Epithelial cell of proximal tubule (primary cell): Measurements from ENCODE around the gene SNCG. TPM values are rescaled to one million over a fixed set of nuclear protein-coding genes. Genes with fewer than 3 reads are reported as not detected.
A peak's percentile ranks its signal among the peaks of the same experiment; 100 is the strongest.

Source experiments
- DNase-seq: peaks from one replicate; pipeline ENCODE4 v3.0.0-alpha.2; 2011; ENCODE audit warnings: low read depth
- H3K4me3 ChIP-seq: 2 replicates; pipeline ENCODE4 v1.5.1; 2011; ENCODE audit warnings: low read depth, mild to moderate bottlenecking, low read length
- total RNA-seq: library from RNA; depleted of rRNA; stranded (reverse); fragments of >200 nt; gene quantifications from 2 replicates; pipeline ENCODE4 v1.2.3, GENCODE V29; 2015
- TF ChIP-seq, protein P1 (sequence below): conservative IDR thresholded peaks from 2 replicates; pipeline ENCODE4 v1.5.1; 2012; ENCODE audit warnings: low read depth, mild to moderate bottlenecking, low read length

Gene SNCG
- total RNA-seq, 1 donor from 2014 or later: 30.0 TPM

DNA sequence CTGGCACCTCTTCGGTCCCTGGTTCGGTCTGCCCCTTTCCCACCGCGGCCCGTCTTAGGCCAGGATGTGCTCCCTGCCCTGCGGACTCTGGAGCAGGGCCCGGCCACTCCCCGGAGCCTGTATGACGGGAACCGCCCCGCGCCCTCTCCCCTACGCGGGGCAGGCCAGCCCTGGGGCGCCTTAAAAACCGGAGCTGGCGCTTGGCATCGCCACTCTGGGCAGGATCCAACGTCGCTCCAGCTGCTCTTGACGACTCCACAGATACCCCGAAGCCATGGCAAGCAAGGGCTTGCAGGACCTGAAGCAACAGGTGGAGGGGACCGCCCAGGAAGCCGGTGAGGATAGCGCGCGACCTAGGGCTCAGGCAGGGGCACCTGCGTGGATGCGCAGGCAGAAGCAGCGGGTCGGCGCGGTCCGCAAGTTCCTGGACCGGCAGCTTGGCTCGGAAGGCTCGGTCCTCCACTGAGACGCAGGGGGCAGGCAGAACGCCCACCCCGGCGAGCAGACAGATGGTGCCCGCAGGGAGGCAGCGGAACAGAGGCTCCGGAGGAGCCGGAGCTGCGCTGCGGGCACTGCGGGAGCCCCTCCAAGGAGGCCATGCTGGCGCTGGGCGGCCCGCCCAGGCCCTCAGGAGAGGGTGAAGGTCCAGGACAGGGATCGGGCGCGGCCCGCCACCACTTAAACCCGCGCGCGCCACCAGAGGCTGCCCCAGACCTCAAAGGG is 10.0 kb downstream of the SNCG start, which contains the start of gene ADIRF:
Gene ADIRF (plus strand): TSS at position 212 of the 723 bp plus-strand sequence. CDS start 63 bp downstream, at position 275.
- no peak for DNase-seq
- H3K4me3 ChIP-seq: peak within 1 kb of the TSS; percentile 73
- TF ChIP-seq, protein P1, sequence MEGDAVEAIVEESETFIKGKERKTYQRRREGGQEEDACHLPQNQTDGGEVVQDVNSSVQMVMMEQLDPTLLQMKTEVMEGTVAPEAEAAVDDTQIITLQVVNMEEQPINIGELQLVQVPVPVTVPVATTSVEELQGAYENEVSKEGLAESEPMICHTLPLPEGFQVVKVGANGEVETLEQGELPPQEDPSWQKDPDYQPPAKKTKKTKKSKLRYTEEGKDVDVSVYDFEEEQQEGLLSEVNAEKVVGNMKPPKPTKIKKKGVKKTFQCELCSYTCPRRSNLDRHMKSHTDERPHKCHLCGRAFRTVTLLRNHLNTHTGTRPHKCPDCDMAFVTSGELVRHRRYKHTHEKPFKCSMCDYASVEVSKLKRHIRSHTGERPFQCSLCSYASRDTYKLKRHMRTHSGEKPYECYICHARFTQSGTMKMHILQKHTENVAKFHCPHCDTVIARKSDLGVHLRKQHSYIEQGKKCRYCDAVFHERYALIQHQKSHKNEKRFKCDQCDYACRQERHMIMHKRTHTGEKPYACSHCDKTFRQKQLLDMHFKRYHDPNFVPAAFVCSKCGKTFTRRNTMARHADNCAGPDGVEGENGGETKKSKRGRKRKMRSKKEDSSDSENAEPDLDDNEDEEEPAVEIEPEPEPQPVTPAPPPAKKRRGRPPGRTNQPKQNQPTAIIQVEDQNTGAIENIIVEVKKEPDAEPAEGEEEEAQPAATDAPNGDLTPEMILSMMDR: no peak

- peak overlapping the region; percentile 73 for H3K4me3 ChIP-seq
- DNase-seq: no peak
- TF ChIP-seq, protein P1: no peak
Measured at GRCh38 chr10:86968994-86969355, 10.6 kb downstream of the SNCG start.

DNA sequence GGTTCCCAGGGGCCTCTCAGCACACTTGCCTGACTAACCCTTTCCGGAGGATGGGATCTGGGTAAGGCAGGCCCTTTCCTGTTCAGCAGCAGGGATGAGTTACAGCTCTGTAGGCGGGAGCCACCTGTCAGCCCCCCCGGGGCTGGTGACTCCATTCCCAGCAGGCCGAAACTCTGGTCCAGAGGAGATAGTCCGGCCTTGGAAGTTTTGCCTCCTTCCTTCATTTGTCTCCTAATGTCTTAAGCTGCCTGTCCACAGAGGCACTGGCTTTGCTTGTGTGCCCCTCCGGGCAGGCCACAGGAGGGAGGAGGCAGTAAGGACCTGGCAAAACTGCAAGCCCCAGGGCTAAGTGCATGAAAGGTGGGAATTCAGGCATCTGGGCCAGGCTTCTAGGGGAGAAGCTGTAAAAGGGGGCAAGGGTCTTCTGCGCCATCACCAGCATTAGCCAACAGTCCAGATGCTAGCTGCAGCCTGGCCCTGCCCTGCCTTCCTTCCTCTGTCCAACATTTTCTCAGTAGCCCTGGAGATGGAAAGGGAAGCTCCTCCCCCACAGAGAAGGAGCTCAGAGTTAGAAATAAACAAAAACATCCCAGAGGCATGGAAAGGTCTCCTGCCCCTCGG is 11.1 kb downstream of the SNCG start:
- H3K4me3 ChIP-seq: peak overlapping the region; percentile 73
- TF ChIP-seq, protein P1: no peak
- no peak for DNase-seq

GRCh38 chr10:86970162-86970981 is 12.0 kb downstream of the SNCG start:
- TF ChIP-seq, protein P1: no peak
- no peak for DNase-seq
- peak overlapping the region; percentile 73 for H3K4me3 ChIP-seq

GRCh38 chr10:86970982-86971231 is 12.5 kb downstream of the SNCG start:
- DNase-seq: no peak
- H3K4me3 ChIP-seq: peak overlapping the region; percentile 73
- TF ChIP-seq, protein P1: no peak

DNA sequence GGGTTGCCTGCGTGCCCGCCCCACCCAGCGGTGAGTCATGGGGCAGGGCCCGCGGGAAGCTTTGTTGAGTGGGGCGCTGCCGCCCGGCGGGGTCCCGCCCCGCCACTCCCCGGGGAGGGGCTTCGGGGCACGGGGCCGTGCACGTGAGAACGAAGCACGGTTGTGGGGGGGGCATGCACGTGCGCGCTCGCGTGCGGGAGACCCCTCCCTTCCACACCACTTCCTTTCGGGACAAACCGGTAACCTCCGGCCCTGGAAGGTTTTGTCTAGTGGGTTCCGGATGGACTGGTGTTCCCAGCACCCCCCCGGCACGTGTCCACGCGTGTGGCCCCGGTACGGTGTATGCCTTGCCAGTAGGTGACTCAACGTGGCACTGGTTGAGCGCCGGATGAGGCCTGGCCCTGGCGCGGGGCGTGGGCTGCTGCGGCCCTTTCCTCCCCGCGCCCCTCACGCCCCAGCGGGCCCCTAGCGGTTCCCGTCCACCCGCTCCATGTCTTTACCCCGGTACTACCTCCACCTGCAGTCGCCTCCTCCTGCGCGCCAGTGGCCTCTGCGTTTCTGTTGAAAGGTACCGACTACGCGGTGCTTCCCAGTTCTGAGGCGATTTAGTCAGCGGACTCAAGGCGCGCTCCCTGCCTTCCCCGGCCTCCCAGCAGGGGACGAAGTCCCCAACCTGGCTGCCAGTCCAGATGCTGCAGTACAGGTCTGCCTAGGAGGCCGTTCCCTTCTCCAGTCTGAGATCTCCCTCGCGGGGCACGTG is 13.0 kb downstream of the SNCG start:
- no peak for DNase-seq
- TF ChIP-seq, protein P1: peak; percentile 22

More for the DNA sequence above, 13.0 kb downstream of the SNCG start:
- H3K4me3 ChIP-seq: peak overlapping the region; percentile 73
